ENCODE results near the gene PTPRF. TPM values are rescaled to one million over a fixed set of nuclear protein-coding genes. Genes with fewer than 3 reads are reported as not detected.

The PTPRF gene
- total and polyA plus RNA-seq, 11 donors: 0.91 to 74.1 (median 5.8) TPM

DNA sequence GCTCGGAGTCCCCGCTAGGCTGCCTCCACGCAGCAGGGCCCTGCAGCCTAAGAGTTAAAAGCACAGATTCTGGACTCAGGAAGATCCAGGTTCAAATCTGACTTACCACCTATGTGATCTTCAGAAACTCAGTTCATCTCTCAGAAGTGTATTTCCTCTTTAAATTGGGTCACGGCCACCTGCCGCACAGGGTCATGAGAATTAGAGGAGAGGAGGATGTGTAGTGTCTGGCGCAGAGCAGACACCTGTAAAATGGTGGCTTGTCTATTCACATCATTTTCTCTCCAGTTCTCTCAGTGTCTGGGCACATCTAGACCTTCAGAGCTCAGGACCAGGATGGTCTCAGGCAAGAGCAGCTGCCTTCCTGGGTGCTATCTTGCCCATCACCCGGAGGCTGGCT is 45.8 kb downstream of the PTPRF start:
- intact Hi-C loops (cut with DNase I): no loop called here
- ATAC-seq (no peak), DNase-seq (no peak)
- TF ChIP-seq POLR2A (IDR thresholded peaks at IDR 0.05): no peak
- TF ChIP-seq, protein P1, sequence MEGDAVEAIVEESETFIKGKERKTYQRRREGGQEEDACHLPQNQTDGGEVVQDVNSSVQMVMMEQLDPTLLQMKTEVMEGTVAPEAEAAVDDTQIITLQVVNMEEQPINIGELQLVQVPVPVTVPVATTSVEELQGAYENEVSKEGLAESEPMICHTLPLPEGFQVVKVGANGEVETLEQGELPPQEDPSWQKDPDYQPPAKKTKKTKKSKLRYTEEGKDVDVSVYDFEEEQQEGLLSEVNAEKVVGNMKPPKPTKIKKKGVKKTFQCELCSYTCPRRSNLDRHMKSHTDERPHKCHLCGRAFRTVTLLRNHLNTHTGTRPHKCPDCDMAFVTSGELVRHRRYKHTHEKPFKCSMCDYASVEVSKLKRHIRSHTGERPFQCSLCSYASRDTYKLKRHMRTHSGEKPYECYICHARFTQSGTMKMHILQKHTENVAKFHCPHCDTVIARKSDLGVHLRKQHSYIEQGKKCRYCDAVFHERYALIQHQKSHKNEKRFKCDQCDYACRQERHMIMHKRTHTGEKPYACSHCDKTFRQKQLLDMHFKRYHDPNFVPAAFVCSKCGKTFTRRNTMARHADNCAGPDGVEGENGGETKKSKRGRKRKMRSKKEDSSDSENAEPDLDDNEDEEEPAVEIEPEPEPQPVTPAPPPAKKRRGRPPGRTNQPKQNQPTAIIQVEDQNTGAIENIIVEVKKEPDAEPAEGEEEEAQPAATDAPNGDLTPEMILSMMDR (IDR thresholded peaks at IDR 0.05): no peak
- 95 to 97% (median 96%) methylated on average over 7 of the region's 7 CpGs for WGBS, 4 donors
- Histone ChIP-seq H3K4me3 (no peak overlapping the region), H3K27me3 (no peaks in the 10 kb centered on the region), H3K36me3 (no peaks in the 10 kb centered on the region), H3K4me1 (peaks cover 0 to 5% (median 0%) of the 10 kb centered on the region in 12 donors), H3K9me3 (no peaks in the 10 kb centered on the region), H3K27ac (no peak overlapping the region)

DNA sequence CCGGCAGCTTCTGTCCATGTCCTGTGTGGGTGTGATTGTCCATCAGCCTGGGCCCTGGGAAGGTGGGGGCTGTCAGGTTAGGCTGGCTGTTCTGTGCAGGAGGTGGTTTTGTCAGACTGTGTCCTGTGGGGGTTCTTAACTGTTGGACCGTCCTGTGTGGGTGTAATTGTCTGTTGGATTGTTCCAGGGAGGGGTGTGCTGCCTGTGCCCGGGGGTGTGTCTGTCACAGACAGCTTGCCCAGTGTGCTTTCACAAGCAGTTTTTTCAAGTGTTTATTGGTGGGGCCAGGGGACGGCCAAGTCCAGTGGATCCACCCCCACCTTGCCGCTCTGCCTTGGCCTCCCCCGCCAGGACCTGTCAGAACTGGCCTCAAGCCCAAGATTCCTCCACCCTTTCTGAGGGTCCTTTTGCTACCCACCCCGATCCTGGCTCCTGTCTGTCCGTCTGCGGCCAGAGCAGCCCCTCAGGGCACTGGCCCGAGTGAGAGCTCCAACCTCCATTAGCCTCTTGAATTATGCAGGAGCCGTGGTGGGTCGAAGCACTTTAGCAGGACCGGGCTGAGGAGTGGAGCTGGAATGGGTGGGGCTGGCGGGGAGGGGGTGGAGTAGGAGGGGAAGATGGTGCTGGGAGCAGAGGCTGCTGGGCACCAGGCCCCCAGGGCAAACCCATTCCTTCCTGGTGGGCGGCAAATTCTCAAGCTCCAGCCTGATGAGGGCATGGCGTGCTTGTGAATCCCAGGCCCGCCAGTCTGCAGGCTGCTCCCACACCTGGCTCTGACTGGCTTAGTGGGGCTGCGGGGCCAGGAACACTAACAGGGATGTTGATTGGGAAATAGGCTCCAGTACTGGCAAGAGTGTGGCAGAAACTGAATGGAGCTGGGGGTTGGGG is 47.2 kb downstream of the PTPRF start:
- no peaks in the 10 kb centered on the region for H3K36me3 ChIP-seq
- H3K4me1 ChIP-seq: peaks cover 0 to 5% (median 0%) of the 10 kb centered on the region in 12 donors
- no peak overlapping the region for H3K4me3 ChIP-seq
- ATAC-seq (no peak), DNase-seq (no peak)
- 87 to 93% (median 91%) methylated on average over 15 to 18 of the region's 18 CpGs for WGBS, 4 donors
- H3K27me3 ChIP-seq: no peaks in the 10 kb centered on the region
- no peak overlapping the region for H3K27ac ChIP-seq
- TF ChIP-seq, protein P1 (IDR thresholded peaks at IDR 0.05): no peak
- TF ChIP-seq POLR2A (IDR thresholded peaks at IDR 0.05): no peak
- intact Hi-C loops (cut with DNase I): no loop called here
- no peaks in the 10 kb centered on the region for H3K9me3 ChIP-seq

DNA sequence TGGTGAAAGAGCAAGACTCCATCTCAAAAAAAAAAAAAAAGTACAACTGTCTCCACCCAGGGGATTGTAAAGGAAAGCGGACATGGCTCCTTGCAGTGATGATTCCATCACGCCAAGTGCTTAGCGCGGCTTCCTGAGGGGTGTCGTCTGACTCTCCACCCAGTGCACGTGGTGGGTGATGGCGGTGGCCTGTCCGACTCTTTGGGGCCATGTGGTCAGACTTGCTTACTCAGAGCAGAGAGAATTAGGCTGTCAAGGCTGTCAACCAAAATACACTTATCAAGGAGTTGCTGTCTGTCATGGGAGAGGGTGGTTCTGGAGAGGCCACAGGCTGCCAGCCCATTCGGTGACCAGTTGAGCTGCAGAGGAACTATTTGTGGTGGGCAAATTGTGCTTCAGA is 49.4 kb downstream of the PTPRF start:
- no peaks in the 10 kb centered on the region for H3K36me3 ChIP-seq

GRCh38 chr1:43582162-43582566 is 51.5 kb downstream of the PTPRF start:
- DNase-seq (no peak), ATAC-seq (peak in 3 of 4 donors; percentile 19 to 74 (median 72))
- TF ChIP-seq, protein P1 (IDR thresholded peaks at IDR 0.05): no peak
- no peak for TF ChIP-seq POLR2A (IDR thresholded peaks at IDR 0.05)
- WGBS, 4 donors: 73 to 90% (median 83%) methylated on average over 5 of the region's 5 CpGs
- Histone ChIP-seq H3K9me3 (no peaks in the 10 kb centered on the region), H3K36me3 (no peaks in the 10 kb centered on the region), H3K4me3 (no peak overlapping the region), H3K27ac (no peak overlapping the region), H3K27me3 (no peaks in the 10 kb centered on the region), H3K4me1 (no peaks in the 10 kb centered on the region)
- intact Hi-C loops (cut with DNase I): no loop called here

More for the DNA sequence above, 49.4 kb downstream of the PTPRF start:
- 90 to 93% (median 92%) methylated on average over 9 of the region's 9 CpGs for WGBS, 4 donors
- no peak for ATAC-seq
- TF ChIP-seq POLR2A (IDR thresholded peaks at IDR 0.05): no peak
- TF ChIP-seq, protein P1 (IDR thresholded peaks at IDR 0.05): no peak
- no peaks in the 10 kb centered on the region for H3K4me1 ChIP-seq
- no peaks in the 10 kb centered on the region for H3K9me3 ChIP-seq
- no peaks in the 10 kb centered on the region for H3K27me3 ChIP-seq
- H3K27ac ChIP-seq: no peak overlapping the region
- intact Hi-C loops (cut with DNase I): no loop called here
- no peak overlapping the region for H3K4me3 ChIP-seq
- DNase-seq: no peak
